Kidney (tissue), 14 donors: Measurements from ENCODE around the gene IP6K3. TPM values are rescaled to one million over a fixed set of nuclear protein-coding genes. Genes with fewer than 3 reads are reported as not detected.

Experiments used
- DNase-seq, 5 donors: peaks; one replicate each; pipeline ENCODE4 v3.0.0-alpha.2; 2013 to 2020
- FAIRE-seq: peaks from 2 replicates; lab custom pipeline; 2012; peaks lifted over from hg19 to GRCh38; lab: Jason Lieb, UNC
- H3K27ac ChIP-seq, 2 donors: one replicate each; pipeline ENCODE4 v1.7.0; 2013; ENCODE audit warnings: low read depth in 2 of 2, low read length in 2 of 2, inconsistent platforms in 1 of 2
- H3K27me3 ChIP-seq: one replicate; pipeline ENCODE4 v1.7.1; 2013; ENCODE audit warnings: low read length, inconsistent platforms; ENCODE audit not compliant: control insufficient read depth, insufficient read depth
- H3K36me3 ChIP-seq, 3 donors: one replicate each; pipeline versions ENCODE4 v1.7.0 to v1.7.1; 2013; ENCODE audit warnings: low read length in 3 of 3, control low read depth in 1 of 3, inconsistent platforms in 1 of 3; ENCODE audit not compliant: insufficient read depth in 3 of 3, control insufficient read depth in 2 of 3
- H3K4me1 ChIP-seq, 3 donors: one replicate each; pipeline versions ENCODE4 v1.7.0 to v1.7.1; 2013; ENCODE audit warnings: low read length in 3 of 3, inconsistent platforms in 1 of 3, low read depth in 1 of 3; ENCODE audit not compliant: control insufficient read depth in 2 of 3, insufficient read depth in 2 of 3
- H3K4me3 ChIP-seq, 3 donors: one replicate each; pipeline versions ENCODE4 v1.7.0 to v1.8.1; 2013; ENCODE audit warnings: low read length in 3 of 3, control low read depth in 1 of 3, inconsistent platforms in 1 of 3
- H3K9ac ChIP-seq, 3 donors: one replicate each; pipeline versions ENCODE4 v1.7.0 to v1.7.1; 2013; ENCODE audit warnings: low read length in 3 of 3, control low read depth in 1 of 3, inconsistent platforms in 1 of 3
- H3K9me3 ChIP-seq, 3 donors: one replicate each; pipeline versions ENCODE4 v1.7.0 to v1.7.1; 2013; ENCODE audit warnings: low read length in 3 of 3, control low read depth in 1 of 3, inconsistent platforms in 1 of 3; ENCODE audit not compliant: control insufficient read depth in 2 of 3, insufficient read depth in 1 of 3
- CTCF ChIP-seq: IDR thresholded peaks from 3 replicates; pipeline ENCODE4 v1.5.1; 2012; ENCODE audit warnings: mild to moderate bottlenecking, moderate library complexity, borderline replicate concordance; ENCODE audit not compliant: insufficient read depth; ENCODE audit errors: extremely low read depth
- intact Hi-C: fragments of 100-400 bp; cut with DNase I; formaldehyde crosslinking; loops from one replicate; pipeline ENCODE4 v1.11.1; 2022
- polyA plus RNA-seq: library from polyadenylated mRNA; stranded (reverse); fragments of 350-450 nt; fragmentation: Illumina TruSeq; extraction: RNeasy Lipid Tissue Mini Kit (QIAGEN cat#74804); gene quantifications from one replicate; pipeline ENCODE4 v1.2.3, GENCODE V29; 2014; ENCODE audit warnings: low read depth, low replicate concordance; ENCODE audit not compliant: insufficient read depth
- total RNA-seq: library from RNA; stranded (reverse); fragmentation: NEBNext Ultra II Directional; extraction: Animal tissue kit (Norgen Biotek cat#: 25700); gene quantifications from one replicate; pipeline ENCODE4 v1.2.1, GENCODE V29; 2021
- donor health status: control.
- donor health status: control.
- donor health status: control.
- donor health status: control.
- donor health status: control.
- donor health status: DM: yes; HTN: yes; CAD: no.
- donor health status: Normal renal cell carcinoma (clear cell type).

Gene IP6K3
- total and polyA plus RNA-seq, 2 donors from 2014 or later = 0.47 to 4.0 TPM

- Histone ChIP-seq H3K27me3 (no peaks in the 10 kb centered on the region), H3K9me3 (no peaks in the 10 kb centered on the region), H3K36me3 (no peaks in the 10 kb centered on the region), H3K4me3 (no peak overlapping the region), H3K4me1 (peaks cover 7 to 17% (median 13%) of the 10 kb centered on the region in 3 donors), H3K9ac (no peak overlapping the region), H3K27ac (no peak overlapping the region)
- no peak for TF ChIP-seq CTCF
- peak in 2 of 5 donors; percentile 22 to 26 for DNase-seq
- FAIRE-seq = no peak
- intact Hi-C loops = no loop called here
Measured at GRCh38 chr6:33791620-33792019, 44.9 kb upstream of the IP6K3 start.

GRCh38 chr6:33790910-33791309 lies 44.2 kb upstream of the IP6K3 start:
- H3K27me3 ChIP-seq = no peaks in the 10 kb centered on the region
- H3K9ac ChIP-seq = no peak overlapping the region
- H3K4me1 ChIP-seq = peaks cover 7 to 22% (median 16%) of the 10 kb centered on the region in 3 donors
- H3K9me3 ChIP-seq = no peaks in the 10 kb centered on the region
- FAIRE-seq (no peak), DNase-seq (peak in 1 of 5 donors; percentile 52)
- intact Hi-C loops = no loop called here
- H3K36me3 ChIP-seq = no peaks in the 10 kb centered on the region
- no peak overlapping the region for H3K27ac ChIP-seq
- H3K4me3 ChIP-seq = no peak overlapping the region
- TF ChIP-seq CTCF = no peak

- Histone ChIP-seq H3K4me1 (peaks cover 7 to 24% (median 16%) of the 10 kb centered on the region in 3 donors), H3K9me3 (no peaks in the 10 kb centered on the region), H3K9ac (no peak overlapping the region), H3K27me3 (no peaks in the 10 kb centered on the region), H3K4me3 (no peak overlapping the region), H3K27ac (no peak overlapping the region), H3K36me3 (no peaks in the 10 kb centered on the region)
- FAIRE-seq (no peak), DNase-seq (peak in 1 of 5 donors; percentile 34)
- no peak for TF ChIP-seq CTCF
- intact Hi-C loops = no loop called here
Measured at GRCh38 chr6:33790379-33790778, 43.7 kb upstream of the IP6K3 start.

- FAIRE-seq = no peak
Measured at GRCh38 chr6:33789550-33789895, 42.8 kb upstream of the IP6K3 start.

More at GRCh38 chr6:33789550-33789895, 42.8 kb upstream of the IP6K3 start:
- Histone ChIP-seq H3K9me3 (no peaks in the 10 kb centered on the region), H3K36me3 (peaks cover 0 to 7% (median 3%) of the 10 kb centered on the region in 3 donors), H3K9ac (no peak overlapping the region), H3K4me3 (peak overlapping the region; percentile 40 to 68 (median 47)), H3K4me1 (peaks cover 7 to 24% (median 16%) of the 10 kb centered on the region in 3 donors), H3K27me3 (no peaks in the 10 kb centered on the region), H3K27ac (no peak overlapping the region)
- peak in 2 of 5 donors; percentile 61 to 66 for DNase-seq
- intact Hi-C loops = no loop called here
- TF ChIP-seq CTCF = no peak
